Uterus (tissue), 2 donors: ENCODE results near the gene CHTOP.

ENCODE experiments used
- POLR2A ChIP-seq, 2 donors: fragments of 450-650 bp; IDR thresholded peaks; one replicate each; pipeline ENCODE4 v1.6.1; 2016; ENCODE audit warnings: antibody characterized with exemption in 2 of 2, mild to moderate bottlenecking in 1 of 2, moderate library complexity in 1 of 2
- TF ChIP-seq, protein P1 (sequence below), 4 experiments: fragments of 200-600 bp in 2 of 4; fragments of 450-650 bp in 2 of 4; sonication (generic) in 2 of 4; IDR thresholded peaks; one replicate each; pipeline ENCODE4 v1.5.1; 2016 to 2019; ENCODE audit warnings: antibody characterized with exemption in 4 of 4, mild to moderate bottlenecking in 2 of 4, moderate library complexity in 1 of 4

DNA sequence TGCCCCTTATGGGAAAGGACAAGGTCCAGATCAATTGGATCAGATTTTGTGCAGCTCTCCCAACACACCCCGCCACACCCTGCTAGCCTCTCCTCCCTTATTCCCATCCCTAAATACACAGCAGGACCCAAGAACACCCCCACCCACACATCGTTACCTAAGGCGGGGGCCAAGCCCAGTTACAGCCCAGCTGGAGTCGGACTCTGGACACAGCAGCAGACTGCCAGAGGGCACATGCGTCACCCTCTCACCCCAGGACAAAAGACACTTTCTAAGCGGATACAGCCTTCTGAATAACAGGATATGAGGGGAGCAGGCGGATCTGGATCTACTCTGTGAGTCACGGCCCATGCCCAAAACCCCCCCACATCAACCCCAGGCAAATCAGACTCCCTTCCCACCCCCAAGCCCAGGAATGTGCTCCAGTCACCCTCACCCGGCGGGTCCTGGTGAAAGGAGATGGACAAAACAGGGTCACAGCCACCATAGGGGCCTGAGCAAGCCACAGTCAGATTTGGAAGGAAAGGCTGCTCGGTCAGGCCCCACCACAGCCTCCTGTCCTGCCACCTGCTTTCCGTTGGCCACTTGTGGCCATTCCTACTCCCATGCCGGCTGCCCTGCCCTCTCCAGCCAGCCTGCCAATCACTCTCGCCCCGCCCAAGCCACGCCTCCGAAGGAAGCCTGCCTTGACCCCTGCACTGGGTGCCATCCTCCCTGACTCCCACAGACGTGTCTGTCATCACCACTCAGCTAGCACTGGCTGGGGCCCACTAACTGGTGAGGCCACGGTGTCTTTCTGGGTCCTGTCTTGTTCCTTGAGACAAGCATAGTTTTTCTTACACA, 24.9 kb upstream of the CHTOP start:
- TF ChIP-seq, protein P1, sequence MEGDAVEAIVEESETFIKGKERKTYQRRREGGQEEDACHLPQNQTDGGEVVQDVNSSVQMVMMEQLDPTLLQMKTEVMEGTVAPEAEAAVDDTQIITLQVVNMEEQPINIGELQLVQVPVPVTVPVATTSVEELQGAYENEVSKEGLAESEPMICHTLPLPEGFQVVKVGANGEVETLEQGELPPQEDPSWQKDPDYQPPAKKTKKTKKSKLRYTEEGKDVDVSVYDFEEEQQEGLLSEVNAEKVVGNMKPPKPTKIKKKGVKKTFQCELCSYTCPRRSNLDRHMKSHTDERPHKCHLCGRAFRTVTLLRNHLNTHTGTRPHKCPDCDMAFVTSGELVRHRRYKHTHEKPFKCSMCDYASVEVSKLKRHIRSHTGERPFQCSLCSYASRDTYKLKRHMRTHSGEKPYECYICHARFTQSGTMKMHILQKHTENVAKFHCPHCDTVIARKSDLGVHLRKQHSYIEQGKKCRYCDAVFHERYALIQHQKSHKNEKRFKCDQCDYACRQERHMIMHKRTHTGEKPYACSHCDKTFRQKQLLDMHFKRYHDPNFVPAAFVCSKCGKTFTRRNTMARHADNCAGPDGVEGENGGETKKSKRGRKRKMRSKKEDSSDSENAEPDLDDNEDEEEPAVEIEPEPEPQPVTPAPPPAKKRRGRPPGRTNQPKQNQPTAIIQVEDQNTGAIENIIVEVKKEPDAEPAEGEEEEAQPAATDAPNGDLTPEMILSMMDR (IDR thresholded peaks at IDR 0.05), result peak in 2 of 4 experiments; percentile 1 to 2
- peak; percentile 61 to 79 for TF ChIP-seq POLR2A (IDR thresholded peaks at IDR 0.05)
